ENCODE measurements around the gene AKNA. TPM values are rescaled to one million over a fixed set of nuclear protein-coding genes. Genes with fewer than 3 reads are reported as not detected.

AKNA gene
- polyA plus RNA-seq, 1 donor from 2014 or later = 1.2 TPM

GRCh38 chr9:114362394-114362793 lies 25.4 kb downstream of the AKNA start:
- Histone ChIP-seq H3K36me3 (ENCODE audit: insufficient read depth, low read length) (no peaks in the 10 kb centered on the region), H3K9me2 (ENCODE audit: insufficient read depth, low read length) (no peaks in the 10 kb centered on the region), H3K4me3 (ENCODE audit: low read length) (no peak overlapping the region), H3K27me3 (ENCODE audit: insufficient read depth, low read depth, low read length) (no peaks in the 10 kb centered on the region), H2AFZ (ENCODE audit: low read depth, low read length) (no peak overlapping the region), H3K79me2 (replicated peaks; ENCODE audit: insufficient read depth, low read length) (no peaks in the 10 kb centered on the region), H3K9ac (ENCODE audit: low read length) (no peak overlapping the region), H3K9me3 (ENCODE audit: low read length) (no peaks in the 10 kb centered on the region), H3K4me2 (ENCODE audit: low read length) (no peak overlapping the region), H3F3A (ENCODE audit: insufficient read depth, low read length, poor library complexity, severe bottlenecking) (no peaks in the 10 kb centered on the region), H3K27ac (ENCODE audit: low read length) (no peak overlapping the region), H4K20me1 (ENCODE audit: insufficient read depth) (no peaks in the 10 kb centered on the region)
- no peak for TF ChIP-seq CTCF (IDR thresholded peaks at IDR 0.05; ENCODE audit: poor library complexity, severe bottlenecking)

GRCh38 chr9:114361542-114361941 lies 26.2 kb downstream of the AKNA start:
- H3K4me3 ChIP-seq (ENCODE audit: low read length) = no peak overlapping the region
- H3K27me3 ChIP-seq (ENCODE audit: insufficient read depth, low read depth, low read length) = no peaks in the 10 kb centered on the region
- H2AFZ ChIP-seq (ENCODE audit: low read depth, low read length) = no peak overlapping the region
- no peaks in the 10 kb centered on the region for H3K9me3 ChIP-seq (ENCODE audit: low read length)
- H3K9me2 ChIP-seq (ENCODE audit: insufficient read depth, low read length) = no peaks in the 10 kb centered on the region
- no peaks in the 10 kb centered on the region for H3K36me3 ChIP-seq (ENCODE audit: insufficient read depth, low read length)
- no peak for TF ChIP-seq POLR2AphosphoS5 (IDR thresholded peaks at IDR 0.05)
- TF ChIP-seq MXI1 (conservative IDR thresholded peaks at IDR 0.05; ENCODE audit: poor library complexity, severe bottlenecking) = no peak
- TF ChIP-seq EP300 (conservative IDR thresholded peaks at IDR 0.05; ENCODE audit: poor library complexity, severe bottlenecking) = no peak
- no peaks in the 10 kb centered on the region for H4K20me1 ChIP-seq (ENCODE audit: insufficient read depth)
- no peak overlapping the region for H3K9ac ChIP-seq (ENCODE audit: low read length)
- no peaks in the 10 kb centered on the region for H3F3A ChIP-seq (ENCODE audit: insufficient read depth, low read length, poor library complexity, severe bottlenecking)
- H3K79me2 ChIP-seq (replicated peaks; ENCODE audit: insufficient read depth, low read length) = no peaks in the 10 kb centered on the region
- no peak overlapping the region for H3K4me2 ChIP-seq (ENCODE audit: low read length)
- no peak overlapping the region for H3K27ac ChIP-seq (ENCODE audit: low read length)

GRCh38 chr9:114359801-114360200 lies 28.0 kb downstream of the AKNA start:
- Histone ChIP-seq H3K9me2 (ENCODE audit: insufficient read depth, low read length) (no peaks in the 10 kb centered on the region), H2AFZ (ENCODE audit: low read depth, low read length) (no peak overlapping the region), H3K9me3 (ENCODE audit: low read length) (no peaks in the 10 kb centered on the region), H3K36me3 (ENCODE audit: insufficient read depth, low read length) (no peaks in the 10 kb centered on the region), H3K27me3 (ENCODE audit: insufficient read depth, low read depth, low read length) (no peaks in the 10 kb centered on the region), H3K27ac (ENCODE audit: low read length) (no peak overlapping the region), H4K20me1 (ENCODE audit: insufficient read depth) (no peaks in the 10 kb centered on the region), H3F3A (ENCODE audit: insufficient read depth, low read length, poor library complexity, severe bottlenecking) (no peaks in the 10 kb centered on the region), H3K4me2 (ENCODE audit: low read length) (no peak overlapping the region), H3K79me2 (replicated peaks; ENCODE audit: insufficient read depth, low read length) (no peaks in the 10 kb centered on the region), H3K9ac (ENCODE audit: low read length) (no peak overlapping the region), H3K4me3 (ENCODE audit: low read length) (no peak overlapping the region)
- no peak for TF ChIP-seq EP300 (conservative IDR thresholded peaks at IDR 0.05; ENCODE audit: poor library complexity, severe bottlenecking)

- no peak overlapping the region for H2AFZ ChIP-seq (ENCODE audit: low read depth, low read length)
- TF ChIP-seq POLR2AphosphoS5 (IDR thresholded peaks at IDR 0.05) = no peak
- no peak for TF ChIP-seq EP300 (conservative IDR thresholded peaks at IDR 0.05; ENCODE audit: poor library complexity, severe bottlenecking)
- no peak for TF ChIP-seq MXI1 (conservative IDR thresholded peaks at IDR 0.05; ENCODE audit: poor library complexity, severe bottlenecking)
Observed at GRCh38 chr9:114357911-114358328, 29.9 kb downstream of the AKNA start.

More at GRCh38 chr9:114357911-114358328, 29.9 kb downstream of the AKNA start:
- no peaks in the 10 kb centered on the region for H3K9me2 ChIP-seq (ENCODE audit: insufficient read depth, low read length)
- no peaks in the 10 kb centered on the region for H3K27me3 ChIP-seq (ENCODE audit: insufficient read depth, low read depth, low read length)
- no peak overlapping the region for H3K4me2 ChIP-seq (ENCODE audit: low read length)
- H3K9ac ChIP-seq (ENCODE audit: low read length) = no peak overlapping the region
- H3K27ac ChIP-seq (ENCODE audit: low read length) = no peak overlapping the region
- H3K79me2 ChIP-seq (replicated peaks; ENCODE audit: insufficient read depth, low read length) = no peaks in the 10 kb centered on the region
- no peaks in the 10 kb centered on the region for H3K9me3 ChIP-seq (ENCODE audit: low read length)
- no peaks in the 10 kb centered on the region for H4K20me1 ChIP-seq (ENCODE audit: insufficient read depth)
- no peak overlapping the region for H3K4me3 ChIP-seq (ENCODE audit: low read length)
- H3K36me3 ChIP-seq (ENCODE audit: insufficient read depth, low read length) = no peaks in the 10 kb centered on the region
- no peaks in the 10 kb centered on the region for H3F3A ChIP-seq (ENCODE audit: insufficient read depth, low read length, poor library complexity, severe bottlenecking)
